Measurements from ENCODE around the gene KRTAP25-1.
A peak's percentile ranks its signal among the peaks of the same experiment; 100 is the strongest.

KRTAP25-1 gene

DNA sequence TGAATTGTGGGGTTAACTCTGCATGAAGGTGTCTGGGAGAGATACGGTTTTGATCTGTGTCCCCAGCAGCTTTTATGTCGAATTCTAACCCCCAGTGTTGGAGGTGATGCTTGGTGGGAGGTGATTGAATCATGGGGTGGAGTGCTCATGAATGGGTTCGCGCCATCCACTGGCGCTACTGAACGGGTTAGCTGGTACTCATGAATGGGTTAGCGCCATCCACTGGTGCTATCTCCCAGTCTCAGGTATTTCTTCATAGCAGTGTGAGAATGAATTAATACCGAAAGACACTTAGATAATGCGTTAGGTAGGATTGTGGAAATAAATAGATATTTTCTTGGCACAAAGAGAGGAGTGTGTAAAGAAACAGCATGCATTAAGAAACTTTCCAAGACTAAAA is 40.5 kb downstream of the KRTAP25-1 start:
- DNase-seq = no peak

DNA sequence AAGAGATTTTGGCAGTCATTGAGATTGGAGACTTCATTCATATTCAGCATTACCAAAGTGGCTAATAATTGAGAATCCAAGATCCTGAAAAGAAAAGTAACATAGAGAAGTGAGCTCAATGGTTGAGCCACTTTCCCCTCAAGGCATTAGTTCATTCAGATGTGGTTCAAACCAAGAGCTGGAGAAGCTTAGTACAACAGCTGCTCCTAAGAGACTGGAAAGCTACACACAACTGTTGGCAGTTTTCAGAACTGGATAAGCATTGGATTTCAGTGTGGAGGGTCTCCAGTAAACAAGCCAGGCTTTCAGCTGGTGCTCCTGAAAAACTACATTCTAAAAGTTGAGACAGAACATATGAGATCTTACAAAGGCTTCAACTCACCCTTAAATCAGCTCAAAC is 44.3 kb downstream of the KRTAP25-1 start:
- DNase-seq = peak; percentile 12

DNA sequence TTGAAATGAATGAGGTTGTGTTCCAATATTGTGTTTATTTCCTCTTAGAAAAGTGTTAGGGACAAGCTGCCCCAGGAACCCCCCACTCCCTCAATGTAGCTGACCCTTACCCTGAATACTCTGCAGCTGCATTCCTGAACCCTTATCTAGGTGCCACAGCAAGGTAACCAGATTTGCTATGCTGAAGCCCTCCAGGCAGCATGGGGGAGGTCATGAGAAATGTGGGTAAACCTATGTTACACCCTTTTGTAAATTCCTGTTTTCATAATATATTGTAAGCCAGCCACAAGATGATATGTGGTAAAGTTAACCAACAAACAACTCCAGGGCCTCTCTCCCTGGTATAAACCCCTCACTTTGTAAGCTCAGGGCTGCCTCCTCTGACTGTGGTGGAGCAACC is 45.6 kb downstream of the KRTAP25-1 start:
- DNase-seq = no peak

DNA sequence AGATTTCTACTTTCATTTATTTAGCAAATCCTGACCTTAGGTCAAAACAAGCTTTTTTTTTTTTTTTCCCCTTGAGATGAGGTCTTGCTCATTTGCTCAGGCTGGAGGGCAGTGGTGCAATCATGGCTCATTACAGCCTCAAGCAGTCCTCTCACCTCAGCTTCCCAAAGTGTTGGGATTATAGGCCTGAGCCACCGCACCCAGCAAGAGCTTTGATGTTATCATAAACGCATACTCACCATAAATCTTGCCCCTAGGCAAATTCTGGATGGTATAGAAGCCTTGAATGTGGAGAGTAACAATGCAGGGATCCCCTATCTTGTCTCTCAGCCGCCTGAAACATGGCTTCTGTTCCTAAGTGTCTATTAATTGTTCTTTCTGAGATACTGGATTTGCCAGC is 48.7 kb downstream of the KRTAP25-1 start:
- DNase-seq = no peak
